IPS DF 6.9 (cell line): ENCODE measurements around the gene CDH4.

Source experiments
- DNase-seq: peaks from one replicate; pipeline ENCODE4 v3.0.0-alpha.2; 2013; ENCODE audit warnings: low read depth, low spot score
- H3K27ac ChIP-seq: one replicate; pipeline ENCODE4 v1.5.1; 2013; ENCODE audit warnings: low read length, control low read depth
- H3K27me3 ChIP-seq: 2 replicates; pipeline ENCODE4 v1.6.1; 2013; ENCODE audit warnings: mild to moderate bottlenecking, low read length; ENCODE audit not compliant: control insufficient read depth, insufficient read depth
- H3K36me3 ChIP-seq: 2 replicates; pipeline ENCODE4 v1.6.1; 2013; ENCODE audit warnings: low read length; ENCODE audit not compliant: control insufficient read depth, insufficient read depth
- H3K4me1 ChIP-seq: 2 replicates; pipeline ENCODE4 v1.6.1; 2013; ENCODE audit warnings: low read length; ENCODE audit not compliant: control insufficient read depth, insufficient read depth
- H3K4me3 ChIP-seq: 2 replicates; pipeline ENCODE4 v1.5.1; 2013; ENCODE audit warnings: mild to moderate bottlenecking, low read length
- H3K9me3 ChIP-seq: 2 replicates; pipeline ENCODE4 v1.6.1; 2013; ENCODE audit warnings: low read length, inconsistent platforms; ENCODE audit not compliant: control insufficient read depth, insufficient read depth
- WGBS: extraction: QIAGEN DNeasy Blood & Tissue Kit; methylation state at CpG from one replicate; pipeline ENCODE4 v1.1.7; 2013; ENCODE audit warnings: mixed read lengths, missing lambda C conversion rate; ENCODE audit not compliant: insufficient read length, insufficient coverage; 5-methylcytosine and 5-hydroxymethylcytosine counted together

The CDH4 gene

GRCh38 chr20:61650912-61651733, 399.1 kb downstream of the CDH4 start:
- no peaks in the 10 kb centered on the region for H3K9me3 ChIP-seq
- H3K36me3 ChIP-seq, result no peaks in the 10 kb centered on the region; the same call in 1 of the 2 replicates
- H3K27ac ChIP-seq, result no peak overlapping the region
- no peak overlapping the region; the same call in 1 of the 2 replicates for H3K4me3 ChIP-seq
- no CpG with 5 or more reads among the region's 34 CpGs for WGBS
- H3K27me3 ChIP-seq, result no peaks in the 10 kb centered on the region; the same call in 1 of the 2 replicates
- no peaks in the 10 kb centered on the region for H3K4me1 ChIP-seq
- DNase-seq, result no peak

DNA sequence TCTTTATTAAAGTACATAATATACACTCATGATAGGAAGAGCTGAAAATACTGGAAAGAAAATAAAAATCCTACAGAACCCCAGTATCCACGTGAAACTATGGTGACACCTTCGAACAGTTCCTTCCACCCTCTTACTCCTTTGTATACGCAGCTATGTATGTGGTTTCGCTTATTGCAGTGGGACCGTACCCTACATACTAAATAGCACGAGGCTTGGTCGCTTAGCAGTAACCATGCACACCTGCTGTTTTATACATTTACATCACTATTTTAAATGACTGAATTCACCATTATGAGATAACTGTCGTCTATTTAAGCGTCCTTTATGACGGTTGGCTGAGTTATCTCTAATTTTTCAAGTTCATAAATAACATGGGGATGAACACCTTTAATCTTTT, 400.1 kb downstream of the CDH4 start:
- Histone ChIP-seq H3K9me3 (no peaks in the 10 kb centered on the region), H3K27me3 (no peaks in the 10 kb centered on the region; the same call in 1 of the 2 replicates)
- no CpG with 5 or more reads among the region's 10 CpGs for WGBS

GRCh38 chr20:61654726-61655125, 402.7 kb downstream of the CDH4 start:
- no peak overlapping the region for H3K4me3 ChIP-seq
- no peak for DNase-seq
- WGBS, result no CpG with 5 or more reads among the region's 14 CpGs
- H3K27ac ChIP-seq, result no peak overlapping the region
- H3K27me3 ChIP-seq, result no peaks in the 10 kb centered on the region
- no peaks in the 10 kb centered on the region; the same call in 1 of the 2 replicates for H3K36me3 ChIP-seq
- H3K9me3 ChIP-seq, result no peaks in the 10 kb centered on the region
- H3K4me1 ChIP-seq, result no peaks in the 10 kb centered on the region

More for the DNA sequence above, 400.1 kb downstream of the CDH4 start:
- Histone ChIP-seq H3K4me1 (no peaks in the 10 kb centered on the region), H3K27ac (no peak overlapping the region), H3K36me3 (no peaks in the 10 kb centered on the region; the same call in 1 of the 2 replicates), H3K4me3 (no peak overlapping the region)
- DNase-seq, result no peak

DNA sequence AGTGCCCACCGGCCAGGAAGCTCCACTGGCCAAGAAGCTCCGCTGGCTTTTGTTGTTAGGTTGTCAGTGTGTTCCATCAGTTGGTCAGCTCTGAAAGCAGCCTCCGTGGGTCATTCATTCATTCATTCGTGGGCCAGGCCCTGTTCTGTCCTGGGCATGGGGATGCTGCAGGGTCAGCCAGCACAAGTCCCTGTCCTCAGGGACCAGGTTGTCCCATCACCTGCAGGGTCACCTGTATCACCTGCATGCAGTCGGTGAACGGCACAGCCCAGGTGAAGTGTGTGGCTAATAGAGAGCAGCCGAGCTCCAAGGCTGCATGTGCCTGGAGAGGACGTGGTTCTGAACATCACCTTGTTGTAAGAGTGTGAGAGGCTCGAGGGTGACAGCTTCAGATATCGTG, 403.5 kb downstream of the CDH4 start:
- no peak overlapping the region for H3K27ac ChIP-seq
- H3K4me1 ChIP-seq, result no peaks in the 10 kb centered on the region
- no peaks in the 10 kb centered on the region; the same call in 1 of the 2 replicates for H3K36me3 ChIP-seq
- H3K27me3 ChIP-seq, result no peaks in the 10 kb centered on the region
- H3K4me3 ChIP-seq, result no peak overlapping the region
- DNase-seq, result no peak
- no CpG with 5 or more reads among the region's 10 CpGs for WGBS
- H3K9me3 ChIP-seq, result no peaks in the 10 kb centered on the region

- H3K9me3 ChIP-seq, result no peaks in the 10 kb centered on the region
- H3K4me3 ChIP-seq, result no peak overlapping the region
- no peaks in the 10 kb centered on the region for H3K4me1 ChIP-seq
- H3K36me3 ChIP-seq, result no peaks in the 10 kb centered on the region
- no peak overlapping the region for H3K27ac ChIP-seq
- no peaks in the 10 kb centered on the region for H3K27me3 ChIP-seq
- no peak for DNase-seq
- WGBS, result no CpG with 5 or more reads among the region's 21 CpGs
These were observed 404.1 kb downstream of the CDH4 start for GRCh38 chr20:61656198-61656597.

- no peak for DNase-seq
- H3K9me3 ChIP-seq, result no peaks in the 10 kb centered on the region
- no peaks in the 10 kb centered on the region for H3K27me3 ChIP-seq
- H3K4me3 ChIP-seq, result no peak overlapping the region
- H3K4me1 ChIP-seq, result no peaks in the 10 kb centered on the region
- no peak overlapping the region for H3K27ac ChIP-seq
- H3K36me3 ChIP-seq, result no peaks in the 10 kb centered on the region
- WGBS, result no CpG with 5 or more reads among the region's 15 CpGs
These were observed 405.8 kb downstream of the CDH4 start for GRCh38 chr20:61657721-61658377.

- no CpG with 5 or more reads among the region's 6 CpGs for WGBS
- DNase-seq, result no peak
- H3K4me3 ChIP-seq, result no peak overlapping the region
- no peaks in the 10 kb centered on the region for H3K36me3 ChIP-seq
- H3K4me1 ChIP-seq, result no peaks in the 10 kb centered on the region
- H3K27ac ChIP-seq, result no peak overlapping the region
- no peaks in the 10 kb centered on the region for H3K27me3 ChIP-seq
- H3K9me3 ChIP-seq, result no peaks in the 10 kb centered on the region
These were observed 406.5 kb downstream of the CDH4 start for GRCh38 chr20:61658563-61658962.

DNA sequence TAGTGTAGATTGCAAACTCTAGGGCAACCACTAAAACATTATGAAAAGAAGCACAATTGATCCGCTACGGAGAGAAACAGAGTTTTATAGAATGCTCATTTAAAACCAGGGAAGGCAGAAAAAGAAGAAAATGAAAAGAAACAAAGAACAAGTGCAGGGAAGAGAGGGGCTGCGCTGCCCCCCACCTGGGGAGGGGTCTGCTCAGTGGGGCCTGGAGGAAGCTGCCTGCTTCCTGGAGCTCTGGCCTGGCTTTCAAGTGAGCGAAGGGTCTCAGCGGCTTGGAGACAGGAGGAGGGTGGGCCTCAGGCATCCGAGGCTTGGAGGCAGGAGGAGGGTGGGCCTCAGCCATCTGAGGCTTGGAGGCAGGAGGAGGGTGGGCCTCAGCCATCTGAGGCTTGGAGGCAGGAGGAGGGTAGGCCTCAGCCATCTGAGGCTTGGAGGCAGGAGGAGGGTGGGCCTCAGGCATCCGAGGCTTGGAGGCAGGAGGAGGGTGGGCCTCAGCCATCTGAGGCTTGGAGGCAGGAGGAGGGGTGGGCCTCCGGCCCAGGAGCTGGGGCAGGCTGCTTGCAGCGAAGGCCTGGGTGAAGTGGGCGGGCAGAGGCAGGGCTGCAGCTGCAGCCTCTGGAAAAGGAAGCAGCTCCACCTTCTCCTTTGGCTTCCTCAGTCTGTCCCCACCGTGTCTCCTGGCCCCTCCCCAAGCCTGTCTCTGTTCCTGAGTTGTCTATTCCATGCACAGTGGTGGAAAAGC, 407.4 kb downstream of the CDH4 start:
- no CpG with 5 or more reads among the region's 11 CpGs for WGBS
- no peak overlapping the region for H3K27ac ChIP-seq
- H3K27me3 ChIP-seq, result no peaks in the 10 kb centered on the region
- H3K4me1 ChIP-seq, result no peaks in the 10 kb centered on the region
- H3K36me3 ChIP-seq, result no peaks in the 10 kb centered on the region
- H3K9me3 ChIP-seq, result no peaks in the 10 kb centered on the region
- no peak overlapping the region for H3K4me3 ChIP-seq
- DNase-seq, result no peak

DNA sequence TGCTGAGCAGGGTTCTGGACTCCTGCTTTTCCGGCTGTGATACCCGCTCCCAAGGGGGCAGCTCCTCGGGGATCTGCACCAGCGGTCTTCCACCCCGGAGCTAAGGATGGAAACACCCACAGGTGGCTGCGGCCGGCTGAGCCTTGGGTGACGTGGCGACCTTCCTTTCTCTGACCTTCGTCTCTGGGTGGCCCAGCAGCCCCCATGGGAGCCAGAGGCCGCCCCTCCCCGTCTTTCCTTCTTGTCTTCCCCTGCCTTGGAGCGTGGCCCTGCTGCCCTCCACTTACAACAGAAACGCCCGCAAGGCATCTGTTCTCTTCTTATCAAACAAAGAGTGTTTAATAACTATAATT, 407.9 kb downstream of the CDH4 start:
- Histone ChIP-seq H3K4me1 (no peaks in the 10 kb centered on the region; the same call in 1 of the 2 replicates), H3K36me3 (no peaks in the 10 kb centered on the region), H3K9me3 (no peaks in the 10 kb centered on the region), H3K27ac (no peak overlapping the region), H3K4me3 (no peak overlapping the region), H3K27me3 (no peaks in the 10 kb centered on the region)
- no CpG with 5 or more reads among the region's 15 CpGs for WGBS
- no peak for DNase-seq

DNA sequence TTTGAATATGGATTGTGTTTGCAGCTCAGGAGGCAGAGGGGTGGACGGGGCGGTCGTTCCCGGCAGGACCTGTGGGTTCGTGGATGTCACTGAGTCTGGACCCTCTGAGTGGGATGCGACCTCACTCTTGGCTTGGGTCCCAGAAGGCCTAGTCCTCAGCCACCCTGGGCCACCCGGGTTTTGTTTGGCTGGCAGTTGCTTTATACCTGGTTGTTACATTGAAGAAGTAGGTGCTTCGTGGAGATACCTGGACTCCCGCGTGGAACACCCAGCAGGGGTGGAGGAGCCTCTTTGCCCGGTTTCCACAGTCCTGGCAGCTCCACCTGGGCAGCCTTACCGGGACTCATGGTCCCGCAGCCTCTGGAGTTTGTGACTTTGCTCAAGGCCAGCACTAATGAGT, 408.5 kb downstream of the CDH4 start:
- no peaks in the 10 kb centered on the region for H3K9me3 ChIP-seq

More for the DNA sequence above, 408.5 kb downstream of the CDH4 start:
- DNase-seq, result no peak
- H3K27ac ChIP-seq, result no peak overlapping the region
- no peak overlapping the region for H3K4me3 ChIP-seq
- WGBS, result no CpG with 5 or more reads among the region's 13 CpGs
- no peaks in the 10 kb centered on the region for H3K36me3 ChIP-seq
- no peaks in the 10 kb centered on the region for H3K27me3 ChIP-seq
- H3K4me1 ChIP-seq, result no peaks in the 10 kb centered on the region; the same call in 1 of the 2 replicates
